Stimulated activated CD4-positive, alpha-beta T cell treated with anti-CD3 and anti-CD28 coated beads, Interleukin-2, amount 100 ng/mL, for 24 hours (primary cell): ENCODE data around the gene NOP9.
A peak's percentile ranks its signal among the peaks of the same experiment; 100 is the strongest.

Experiments
- DNase-seq, 2 donors: peaks; one replicate each; pipeline ENCODE4 v3.0.0-alpha.2; 2020

The NOP9 gene

GRCh38 chr14:24299255-24300191 is at the start of gene NOP9, which contains the start of gene DHRS1:
NOP9 (plus strand) TSS chr14:24299850; CDS start chr14:24299955, 105 bp downstream.
DHRS1 (minus strand) TSS chr14:24299780; CDS start chr14:24299106, 674 bp downstream.
- DNase-seq: peak; percentile 93 to 95

GRCh38 chr14:24250354-24250753 is 49.3 kb upstream of the NOP9 start:
- DNase-seq: no peak

- no peak for DNase-seq
Measured at GRCh38 chr14:24251880-24252288, 47.8 kb upstream of the NOP9 start.

- no peak for DNase-seq
Measured at GRCh38 chr14:24252289-24253124, 47.1 kb upstream of the NOP9 start.

GRCh38 chr14:24253936-24254335 is 45.7 kb upstream of the NOP9 start:
- no peak for DNase-seq

- no peak for DNase-seq
Measured at GRCh38 chr14:24254630-24255392, 44.8 kb upstream of the NOP9 start.

GRCh38 chr14:24255438-24255837 is 44.2 kb upstream of the NOP9 start:
- no peak for DNase-seq

- no peak for DNase-seq
Measured at GRCh38 chr14:24255931-24256711, 43.5 kb upstream of the NOP9 start.

- no peak for DNase-seq
Measured at GRCh38 chr14:24256960-24257359, 42.7 kb upstream of the NOP9 start.

GRCh38 chr14:24258119-24258518 is 41.5 kb upstream of the NOP9 start:
- no peak for DNase-seq

- no peak for DNase-seq
Measured at GRCh38 chr14:24258548-24259265, 40.9 kb upstream of the NOP9 start.

GRCh38 chr14:24259282-24260025 is 40.2 kb upstream of the NOP9 start:
- no peak for DNase-seq

- DNase-seq: no peak
Measured at GRCh38 chr14:24260026-24260779, 39.4 kb upstream of the NOP9 start.

GRCh38 chr14:24260780-24261157 is 38.9 kb upstream of the NOP9 start:
- DNase-seq: no peak

GRCh38 chr14:24261256-24261968 is 38.2 kb upstream of the NOP9 start:
- no peak for DNase-seq

GRCh38 chr14:24261969-24262327 is 37.7 kb upstream of the NOP9 start:
- no peak for DNase-seq

- DNase-seq: no peak
Measured at GRCh38 chr14:24262821-24263733, 36.6 kb upstream of the NOP9 start, which contains the start of gene TGM1. TGM1 (minus strand) TSS chr14:24263177; CDS start chr14:24262352, 825 bp downstream.

- DNase-seq: no peak
Measured at GRCh38 chr14:24263848-24264247, 35.8 kb upstream of the NOP9 start.
